ENCODE measurements around the gene NNAT. TPM values are rescaled to one million over a fixed set of nuclear protein-coding genes. Genes with fewer than 3 reads are reported as not detected.

NNAT gene
- total and polyA plus RNA-seq, 2 of the 8 experiments (the other 6 are each of a cell fraction or from before 2014, with no cell fraction given) = 66.8 to 175 TPM

DNA sequence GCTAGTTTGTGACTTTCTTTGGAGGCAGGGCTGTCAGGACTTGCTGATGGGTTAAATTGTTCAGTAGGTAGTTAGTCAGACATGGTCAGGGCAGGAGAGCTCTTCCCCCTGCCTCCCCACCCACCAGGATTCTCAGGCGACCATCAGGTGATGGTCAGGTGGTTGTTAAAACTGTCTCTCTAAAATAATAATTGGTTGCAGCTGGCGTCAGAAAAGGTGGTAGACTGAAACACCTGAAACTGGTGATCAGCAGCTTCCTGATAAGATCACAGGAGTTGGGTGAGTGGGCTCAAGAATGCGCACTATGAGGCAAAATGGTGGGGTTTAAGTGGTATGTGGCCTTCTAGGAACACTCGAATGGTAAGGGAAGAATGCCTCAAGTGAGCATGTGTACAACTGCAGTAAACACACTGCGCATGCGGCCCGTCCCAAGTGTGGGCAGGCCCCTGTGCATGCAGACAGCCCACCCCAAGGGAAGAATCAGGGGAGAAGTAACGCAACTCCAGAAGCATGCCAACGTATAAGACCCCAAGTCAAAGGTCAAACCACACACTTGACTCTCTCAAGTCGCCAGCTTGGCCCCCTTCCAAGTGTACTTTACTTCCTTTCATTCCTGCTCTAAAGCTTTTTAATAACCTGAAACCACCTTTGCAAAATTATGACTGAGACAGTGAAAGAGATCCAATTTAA, 14.5 kb downstream of the NNAT start:
- no peaks in the 10 kb centered on the region for H4K20me1 ChIP-seq (replicated peaks in 1 of 2; ENCODE audit: control insufficient read depth in 1 of 2, insufficient read depth in 2 of 2, low read length in 2 of 2)
- no peak overlapping the region for H2AFZ ChIP-seq (ENCODE audit: low read length)
- H3K18ac ChIP-seq (ENCODE audit: extremely low read depth, low read length) = no peak overlapping the region
- no peak for TF ChIP-seq POLR2AphosphoS5 (IDR thresholded peaks at IDR 0.05; ENCODE audit: low read depth, low read length)
- no peak for TF ChIP-seq EP300 (IDR thresholded peaks at IDR 0.05; ENCODE audit: borderline replicate concordance in 1 of 2, low read depth in 2 of 2, low read length in 2 of 2)
- TF ChIP-seq EZH2 (IDR thresholded peaks at IDR 0.05; ENCODE audit: low read depth, low read length, severe bottlenecking) = no peak
- no peak for TF ChIP-seq EGR1 (IDR thresholded peaks at IDR 0.05; ENCODE audit: borderline replicate concordance, low read depth, low read length)
- TF ChIP-seq CBX8 (IDR thresholded peaks at IDR 0.05; ENCODE audit: borderline replicate concordance, low read depth, low read length) = no peak
- TF ChIP-seq SP1 (IDR thresholded peaks at IDR 0.05; ENCODE audit: low read depth, low read length) = no peak
- no peak for TF ChIP-seq GTF2F1 (IDR thresholded peaks at IDR 0.05; ENCODE audit: borderline replicate concordance, low read depth, low read length)
- TF ChIP-seq SIX5 (IDR thresholded peaks at IDR 0.05; ENCODE audit: low read depth, low read length) = no peak
- TF ChIP-seq NANOG (IDR thresholded peaks at IDR 0.05; ENCODE audit: insufficient read depth, low read depth, low read length, poor library complexity, severe bottlenecking) = no peak
- TF ChIP-seq NRF1 (IDR thresholded peaks at IDR 0.05; ENCODE audit: low read depth, low read length) = no peak
- TF ChIP-seq KDM1A (IDR thresholded peaks at IDR 0.05; ENCODE audit: borderline replicate concordance, low read length) = no peak
- no peak for TF ChIP-seq BRCA1 (IDR thresholded peaks at IDR 0.05; ENCODE audit: low read depth, low read length)
- WGBS, 2 experiments (ENCODE audit: extremely low coverage in 1 of 2, insufficient coverage in 1 of 2, insufficient read length in 1 of 2, insufficient replicate concordance in 2 of 2, low coverage in 1 of 2, low lambda C conversion rate in 2 of 2, missing lambda C conversion rate in 1 of 2) = 93% methylated on average over 10 of the region's 10 CpGs; no CpG with 5 or more reads in 1 of the 2 experiments
- H3K9me3 ChIP-seq (ENCODE audit: insufficient read depth in 2 of 2, low read depth in 1 of 2, low read length in 1 of 2) = no peaks in the 10 kb centered on the region
- no peak for DNase-seq (ENCODE audit: low read depth in 1 of 2, low spot score in 2 of 2)
- no peak overlapping the region for H2AK5ac ChIP-seq (ENCODE audit: low read depth, low read length)
- H3K14ac ChIP-seq (ENCODE audit: insufficient read length) = no peak overlapping the region
- H3K4me3 ChIP-seq (ENCODE audit: extremely low read depth in 1 of 4, insufficient read depth in 2 of 4, low read depth in 3 of 4, low read length in 4 of 4) = no peak overlapping the region
- ChIA-PET POLR2A (ENCODE audit: partially characterized antibody) (interaction anchor here (1.4 kb wide), 1 partner anchor 139 kb away, joined by 4 read pairs; no protein-coding TSS in a partner anchor), CTCF (ENCODE audit: partially characterized antibody) (interaction anchor here (0.8 to 4.7 kb wide), 24 partner anchors 8 to 343 kb away, joined by 3 to 39 read pairs (median 4); partner anchors contain the start of gene BLCAP)
- H2BK120ac ChIP-seq (replicated peaks; ENCODE audit: low read depth, low read length) = no peak overlapping the region
- no peak overlapping the region for H3K4ac ChIP-seq (replicated peaks; ENCODE audit: insufficient read length, low read depth, low read length)
- peak overlapping the region; percentile 5; the same call in 1 of the 2 replicates for H2BK5ac ChIP-seq (ENCODE audit: low read depth, low read length)
- no peaks in the 10 kb centered on the region for H3K79me1 ChIP-seq (ENCODE audit: low read depth, low read length)
- H3K27ac ChIP-seq (ENCODE audit: low read depth, low read length) = no peak overlapping the region
- no peaks in the 10 kb centered on the region for H3K27me3 ChIP-seq (replicated peaks in 1 of 4; ENCODE audit: control insufficient read depth in 3 of 4, extremely low read depth in 1 of 4, insufficient read depth in 3 of 4, low read length in 3 of 4)
- H4K8ac ChIP-seq (ENCODE audit: extremely low read depth, insufficient read depth, low read length) = no peak overlapping the region
- no peak overlapping the region for H3K23ac ChIP-seq (ENCODE audit: insufficient read length)
- H2BK12ac ChIP-seq (ENCODE audit: low read depth, low read length) = peak overlapping the region; percentile 55; the same call in 1 of the 2 replicates
- H3K36me3 ChIP-seq (ENCODE audit: control insufficient read depth in 2 of 4, insufficient read depth in 4 of 4, low read length in 3 of 4) = no peaks in the 10 kb centered on the region
- no peak overlapping the region for H4K91ac ChIP-seq (replicated peaks; ENCODE audit: insufficient read length, low read length)
- H3K23me2 ChIP-seq (ENCODE audit: low read depth, low read length) = no peaks in the 10 kb centered on the region
- H3K56ac ChIP-seq (replicated peaks; ENCODE audit: insufficient read length, low read depth, low read length) = no peak overlapping the region
- H3K9ac ChIP-seq (replicated peaks in 1 of 4; ENCODE audit: extremely low read depth in 1 of 4, low read depth in 3 of 4, low read length in 3 of 4) = no peak overlapping the region
- H3K4me2 ChIP-seq (ENCODE audit: insufficient read depth in 1 of 2, low read depth in 2 of 2, low read length in 2 of 2) = no peak overlapping the region
- FAIRE-seq = no peak
- no peaks in the 10 kb centered on the region for H3K4me1 ChIP-seq (replicated peaks in 1 of 4; ENCODE audit: control insufficient read depth in 3 of 4, insufficient read depth in 4 of 4, low read length in 3 of 4)
- no peak overlapping the region for H4K5ac ChIP-seq (ENCODE audit: insufficient read length, low read depth, low read length)
- H3K79me2 ChIP-seq (ENCODE audit: control insufficient read depth in 1 of 2, insufficient read depth in 2 of 2, low read length in 2 of 2) = no peaks in the 10 kb centered on the region
- no peak overlapping the region for H2BK15ac ChIP-seq (ENCODE audit: low read length)
- no peak overlapping the region for H2BK20ac ChIP-seq (ENCODE audit: low read length)
